Gastroesophageal sphincter (tissue), 3 donors: ENCODE measurements around the gene PPM1N.

ENCODE experiments used
- POLR2A ChIP-seq, 2 donors: fragments of 450-650 bp; IDR thresholded peaks; one replicate each; pipeline ENCODE4 v1.6.1; 2017; ENCODE audit warnings: antibody characterized with exemption in 2 of 2, mild to moderate bottlenecking in 2 of 2, moderate library complexity in 1 of 2
- POLR2AphosphoS5 ChIP-seq: sonication (generic); formaldehyde crosslinking; IDR thresholded peaks from one replicate; pipeline ENCODE4 v1.6.1; 2017; ENCODE audit warnings: antibody characterized with exemption
- TF ChIP-seq, protein P1 (sequence below), 4 experiments: fragments of 200-600 bp in 2 of 4; fragments of 450-650 bp in 2 of 4; sonication (generic) in 1 of 4; IDR thresholded peaks; one replicate each; pipeline ENCODE4 v1.5.1; 2017 to 2019; ENCODE audit warnings: antibody characterized with exemption in 4 of 4, mild to moderate bottlenecking in 2 of 4, moderate library complexity in 2 of 4

- TF ChIP-seq, protein P1, sequence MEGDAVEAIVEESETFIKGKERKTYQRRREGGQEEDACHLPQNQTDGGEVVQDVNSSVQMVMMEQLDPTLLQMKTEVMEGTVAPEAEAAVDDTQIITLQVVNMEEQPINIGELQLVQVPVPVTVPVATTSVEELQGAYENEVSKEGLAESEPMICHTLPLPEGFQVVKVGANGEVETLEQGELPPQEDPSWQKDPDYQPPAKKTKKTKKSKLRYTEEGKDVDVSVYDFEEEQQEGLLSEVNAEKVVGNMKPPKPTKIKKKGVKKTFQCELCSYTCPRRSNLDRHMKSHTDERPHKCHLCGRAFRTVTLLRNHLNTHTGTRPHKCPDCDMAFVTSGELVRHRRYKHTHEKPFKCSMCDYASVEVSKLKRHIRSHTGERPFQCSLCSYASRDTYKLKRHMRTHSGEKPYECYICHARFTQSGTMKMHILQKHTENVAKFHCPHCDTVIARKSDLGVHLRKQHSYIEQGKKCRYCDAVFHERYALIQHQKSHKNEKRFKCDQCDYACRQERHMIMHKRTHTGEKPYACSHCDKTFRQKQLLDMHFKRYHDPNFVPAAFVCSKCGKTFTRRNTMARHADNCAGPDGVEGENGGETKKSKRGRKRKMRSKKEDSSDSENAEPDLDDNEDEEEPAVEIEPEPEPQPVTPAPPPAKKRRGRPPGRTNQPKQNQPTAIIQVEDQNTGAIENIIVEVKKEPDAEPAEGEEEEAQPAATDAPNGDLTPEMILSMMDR (IDR thresholded peaks at IDR 0.05): no peak
- TF ChIP-seq POLR2A (IDR thresholded peaks at IDR 0.05) (no peak), POLR2AphosphoS5 (no peak)
Measured at GRCh38 chr19:45509692-45510015, 11.4 kb downstream of the PPM1N start.
